Esophagus mucosa (tissue), 1 donor: Measurements from ENCODE around the gene DCP2. TPM values are rescaled to one million over a fixed set of nuclear protein-coding genes. Genes with fewer than 3 reads are reported as not detected.

Source experiments
- ATAC-seq: fragments of 200-7000 bp; cut with Tn5 transposase; one replicate; pipeline ENCODE4 v1.9.1; 2020
- total RNA-seq: library from RNA; stranded (reverse); gene quantifications from one replicate; pipeline ENCODE4 v1.2.4, GENCODE V29; 2023
- donor health status: DM: yes; HTN: yes; CAD: no.

DCP2 gene
- total RNA-seq, 1 donor from 2014 or later = 19.0 TPM

DNA sequence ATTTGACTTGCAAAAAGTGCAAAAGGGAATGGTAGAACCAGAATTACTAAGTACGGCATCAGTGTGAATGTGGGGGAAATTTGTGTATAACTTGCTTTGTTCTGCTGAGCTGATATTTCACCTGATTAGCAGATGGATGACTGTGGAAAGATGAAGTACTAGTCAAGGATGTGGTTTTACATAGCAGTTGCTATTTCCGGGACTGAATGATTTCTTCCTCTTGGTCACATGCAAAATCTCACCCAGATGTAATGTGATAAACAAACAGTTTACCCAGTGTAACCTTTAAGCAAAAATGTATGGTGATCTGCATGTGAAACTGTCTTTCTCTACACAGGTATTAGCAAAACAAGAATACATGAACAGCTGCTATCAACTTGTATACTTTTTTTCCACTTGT is 46.1 kb downstream of the DCP2 start:
- ATAC-seq = peak; percentile 35

DNA sequence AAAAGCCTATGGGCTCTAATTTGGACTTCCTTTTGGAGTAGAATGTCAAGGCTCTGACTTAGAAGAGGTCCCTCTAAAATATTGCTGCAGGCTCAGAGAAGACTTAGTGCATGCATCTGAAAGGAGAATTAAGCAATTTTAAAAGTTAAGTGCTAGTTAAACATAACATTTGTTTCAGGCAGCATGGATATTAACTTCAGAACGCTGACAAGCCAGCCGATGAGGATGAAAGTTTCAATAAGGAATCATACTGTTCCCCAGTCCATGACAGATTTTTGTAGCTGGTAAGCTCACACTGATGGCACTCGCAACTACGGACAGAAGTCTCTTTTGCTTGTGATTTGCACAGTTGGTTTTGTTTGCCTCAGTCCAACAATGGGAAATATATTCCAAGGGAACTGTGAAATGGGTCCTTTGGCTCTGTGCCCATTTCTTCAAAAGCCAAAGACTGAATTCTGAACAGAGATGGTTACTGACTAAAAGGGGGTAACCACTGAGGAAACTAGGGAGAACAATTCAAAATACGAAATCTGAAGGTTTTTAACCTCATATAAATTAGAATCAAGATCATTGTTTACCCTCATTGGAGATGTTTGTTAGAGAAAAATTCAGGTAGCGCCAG is 47.6 kb downstream of the DCP2 start:
- ATAC-seq = no peak

DNA sequence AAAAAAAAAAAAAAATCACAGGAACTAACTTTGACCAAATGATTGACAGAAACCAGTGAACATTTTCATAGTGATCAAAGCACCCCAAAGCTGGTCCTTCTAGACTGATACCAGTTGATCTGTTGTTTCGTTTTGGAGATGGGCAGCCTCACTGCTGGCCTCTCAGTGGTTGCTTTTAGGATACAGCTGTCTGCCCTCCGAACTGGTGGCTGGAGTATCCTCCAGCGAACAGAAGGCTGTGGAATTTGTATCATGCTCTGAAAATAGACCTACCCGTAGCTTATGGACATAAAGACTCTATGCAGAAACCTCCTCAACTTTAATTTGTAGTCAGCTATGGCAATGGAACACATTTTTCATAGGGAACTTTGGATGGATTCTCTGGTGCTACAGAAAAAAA is 49.0 kb downstream of the DCP2 start:
- ATAC-seq = no peak

DNA sequence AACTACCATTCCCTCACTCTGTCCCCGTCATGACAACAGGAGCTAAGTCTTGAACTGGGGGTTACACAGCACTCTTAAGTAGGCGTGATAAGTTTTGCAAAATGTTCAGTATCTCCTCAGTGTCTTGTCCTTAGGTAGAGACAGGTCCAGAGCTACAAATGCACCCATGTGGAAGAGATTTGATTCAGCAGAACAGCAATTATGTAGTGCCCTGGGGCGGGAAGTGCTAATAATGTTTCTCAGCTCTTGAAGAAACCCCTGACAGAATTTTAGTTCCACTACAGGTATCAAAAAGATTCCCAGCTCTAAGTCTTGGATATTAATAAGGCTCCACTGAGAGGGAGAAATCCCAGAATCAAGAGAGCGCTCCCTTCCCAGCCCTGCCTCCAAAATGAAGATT is 49.6 kb downstream of the DCP2 start:
- ATAC-seq = no peak

DNA sequence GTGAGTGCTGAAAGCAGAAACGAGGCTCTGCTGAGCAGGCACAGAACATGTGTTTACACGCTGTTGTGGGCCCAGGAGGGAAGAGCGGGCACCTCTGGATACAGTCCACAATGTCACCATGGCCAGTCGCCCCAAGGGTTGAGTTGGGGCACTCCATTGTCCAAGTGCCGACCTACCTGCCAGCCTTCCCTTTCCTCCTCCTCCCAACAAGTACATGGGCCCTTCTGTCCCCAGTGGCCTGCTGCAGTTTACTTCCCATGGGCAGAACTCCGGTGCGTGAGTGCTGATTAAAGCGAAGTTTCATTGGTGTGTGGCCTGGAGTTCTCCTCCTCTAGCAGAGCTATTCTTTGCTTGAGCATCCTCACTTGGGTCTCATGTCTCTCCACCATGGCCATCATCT is 50.4 kb downstream of the DCP2 start:
- no peak for ATAC-seq

DNA sequence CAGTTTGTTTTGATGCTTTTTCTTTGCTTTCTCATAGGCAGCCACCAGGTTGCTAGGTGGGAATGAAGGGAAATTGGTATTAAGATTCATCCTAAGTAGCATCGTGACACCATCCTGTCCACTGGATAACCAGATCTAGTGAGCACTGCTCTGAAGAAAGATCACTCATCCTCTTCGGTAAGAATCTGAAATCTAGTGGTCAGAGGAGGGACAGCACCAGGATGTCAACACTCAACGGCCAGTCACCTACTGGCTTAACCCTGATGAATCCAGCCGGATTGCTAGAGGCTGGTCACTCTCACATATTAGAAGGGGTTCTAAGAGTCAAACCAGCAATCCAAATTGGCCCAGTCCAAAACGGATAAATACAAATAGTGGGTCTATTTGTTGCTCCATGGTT is 50.8 kb downstream of the DCP2 start:
- ATAC-seq = no peak

DNA sequence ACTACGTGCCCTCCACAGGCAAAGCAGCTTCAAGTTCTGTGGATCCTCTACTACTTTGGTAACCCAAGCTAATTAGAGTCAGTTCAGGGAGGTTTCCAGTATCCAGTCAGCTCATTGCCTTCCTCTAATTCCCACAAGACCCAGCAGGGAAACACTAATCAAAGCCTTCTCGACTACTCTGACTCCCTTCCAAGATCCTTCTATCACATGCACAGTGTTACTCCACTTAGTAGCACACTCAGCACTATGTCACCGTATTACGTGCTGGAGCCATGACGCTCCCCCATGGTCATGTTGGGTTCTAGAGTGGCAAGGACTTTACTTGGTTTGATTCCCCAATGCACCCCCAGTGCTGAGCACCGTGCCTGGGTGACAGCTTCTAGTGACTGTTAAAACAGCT is 53.0 kb downstream of the DCP2 start:
- no peak for ATAC-seq

DNA sequence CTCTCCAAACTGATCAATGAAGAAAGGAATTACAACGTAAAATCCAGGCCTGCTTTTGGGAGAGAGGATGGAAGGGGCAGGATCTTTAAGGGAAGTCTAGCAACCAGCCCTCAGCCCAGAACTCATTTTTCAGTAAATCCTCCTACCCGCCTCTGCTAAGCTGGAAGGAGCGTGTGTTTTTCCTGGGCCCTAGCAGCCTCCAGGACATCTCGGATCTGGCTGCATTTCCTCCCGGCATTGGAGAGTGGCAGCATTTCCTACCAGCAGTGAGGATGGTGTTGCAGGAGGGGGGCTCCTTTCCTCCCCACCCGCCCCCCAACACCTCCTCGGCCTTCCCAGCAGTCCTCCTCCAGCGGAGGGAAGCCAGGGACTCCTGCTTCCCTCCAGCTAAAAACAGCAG is 54.5 kb downstream of the DCP2 start:
- no peak for ATAC-seq

DNA sequence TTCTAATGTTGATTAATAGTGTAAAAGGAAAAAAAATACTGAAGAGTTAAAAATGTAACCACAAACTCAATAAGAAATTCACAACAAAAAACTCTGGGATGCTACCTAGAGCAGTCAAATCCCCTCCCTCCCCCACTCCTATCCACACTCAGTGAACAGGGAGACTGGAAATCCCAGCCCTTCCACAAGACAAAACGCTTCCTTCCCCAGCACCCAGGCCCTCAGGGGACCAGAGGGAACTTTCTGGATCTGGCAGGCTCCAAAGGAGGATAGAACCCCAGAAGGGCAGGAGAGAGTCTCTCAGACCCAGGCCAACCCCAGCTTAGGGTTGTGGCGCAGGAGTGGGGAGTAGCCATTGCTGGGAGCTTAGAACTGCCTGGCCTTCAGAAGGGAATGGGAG is 55.0 kb downstream of the DCP2 start:
- no peak for ATAC-seq

DNA sequence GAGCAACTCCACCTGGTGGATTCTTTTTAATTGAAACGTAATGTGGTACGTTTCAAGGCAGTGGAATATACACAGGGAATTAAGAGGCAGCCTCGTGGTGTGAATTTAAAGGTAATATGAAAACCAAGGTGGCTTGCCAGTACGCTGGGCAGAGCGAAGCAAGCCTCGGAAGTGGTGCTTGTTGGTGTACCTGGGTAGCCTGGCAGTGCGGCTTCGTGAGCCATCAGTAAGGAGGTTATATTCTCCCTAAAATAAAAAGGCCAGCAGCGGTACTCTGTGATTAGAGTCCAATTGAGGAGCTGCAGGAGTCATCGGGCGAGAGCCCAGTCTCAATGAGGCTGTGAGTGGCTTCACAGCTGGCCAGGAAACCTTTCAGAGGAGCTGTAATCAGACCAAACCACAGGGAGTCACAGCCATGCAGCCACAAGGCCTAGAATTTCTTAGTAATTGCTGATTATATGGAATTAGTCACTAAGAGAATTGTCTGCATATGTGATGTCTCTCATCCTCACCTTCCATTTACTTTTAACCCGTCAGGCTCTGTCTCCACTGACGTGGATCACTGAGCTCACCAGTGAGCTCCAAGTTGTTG is 57.7 kb downstream of the DCP2 start:
- no peak for ATAC-seq

DNA sequence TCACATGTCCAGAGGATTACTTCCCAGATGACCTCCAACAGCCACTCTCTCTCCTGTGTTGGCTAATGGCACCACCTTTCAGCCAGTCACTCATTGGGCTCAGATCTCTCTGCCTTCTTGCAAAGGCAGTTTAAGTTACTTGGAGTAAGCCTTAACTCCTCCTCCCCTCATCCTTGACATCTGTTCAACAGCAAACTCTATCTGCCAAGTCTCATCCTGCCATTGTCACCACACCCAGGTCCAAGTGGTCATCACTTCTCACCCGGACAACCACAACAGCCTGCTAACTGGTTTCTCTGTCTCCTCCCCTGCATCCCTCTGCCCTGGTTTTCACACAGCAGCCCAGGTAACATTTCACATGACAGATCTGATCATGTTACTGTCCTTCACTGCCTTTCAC is 58.5 kb downstream of the DCP2 start:
- ATAC-seq = no peak

DNA sequence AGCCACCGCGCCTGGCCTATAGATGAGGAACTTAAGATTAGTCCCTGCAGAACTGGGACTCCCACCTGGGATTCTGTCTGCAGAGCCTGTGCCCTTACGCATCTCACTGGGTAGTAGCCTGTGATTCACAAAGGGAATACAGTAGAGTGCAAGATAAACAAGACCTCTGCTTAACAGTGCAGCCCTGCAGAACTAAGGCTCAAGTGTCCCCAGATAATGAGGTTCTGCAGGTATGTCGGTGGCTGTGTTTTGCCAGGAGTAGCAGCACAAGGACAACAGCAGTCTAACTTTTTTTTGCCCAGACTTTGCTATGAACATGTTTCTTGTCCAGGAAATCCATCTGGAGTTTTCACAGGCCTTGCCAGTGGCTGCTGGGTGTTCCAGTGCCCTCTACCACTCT is 59.7 kb downstream of the DCP2 start:
- no peak for ATAC-seq

DNA sequence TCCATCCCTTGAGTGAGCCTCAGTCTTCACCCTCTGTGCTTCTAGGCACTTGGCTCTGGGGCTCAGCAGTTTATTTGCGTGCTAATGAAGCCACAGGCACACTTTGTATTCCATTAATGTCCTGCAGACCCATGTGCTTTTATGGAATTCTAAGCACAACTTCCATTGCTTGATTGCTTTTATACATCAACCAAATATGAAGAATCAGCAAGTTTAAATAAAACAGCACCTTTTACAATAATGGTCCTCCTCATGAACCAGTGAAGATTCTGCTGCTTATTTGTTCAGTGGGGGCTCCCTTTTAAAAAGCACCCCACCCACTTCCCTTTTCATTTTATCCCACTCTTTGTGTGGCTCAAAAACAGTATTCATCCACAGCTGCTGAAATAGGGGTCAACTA is 60.2 kb downstream of the DCP2 start:
- ATAC-seq = no peak

DNA sequence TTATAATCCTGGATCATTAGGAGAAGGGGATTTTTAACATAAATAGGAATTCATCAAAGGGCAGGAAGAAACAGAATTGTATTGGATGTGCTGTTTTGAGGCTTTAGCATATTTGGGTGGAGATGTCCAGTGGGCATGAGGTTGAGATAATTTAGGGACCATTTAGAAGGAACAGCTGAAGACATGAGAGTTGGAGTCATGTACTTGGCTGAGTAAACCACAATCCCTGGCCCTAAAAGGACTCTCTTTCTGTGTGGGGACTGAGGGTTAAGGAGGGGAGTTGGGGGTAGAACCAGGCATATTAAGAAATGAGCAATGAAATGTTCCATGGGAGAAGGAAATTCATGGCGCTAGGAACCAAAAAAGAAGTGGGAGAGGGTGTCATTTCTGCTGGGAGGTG is 61.5 kb downstream of the DCP2 start:
- no peak for ATAC-seq

DNA sequence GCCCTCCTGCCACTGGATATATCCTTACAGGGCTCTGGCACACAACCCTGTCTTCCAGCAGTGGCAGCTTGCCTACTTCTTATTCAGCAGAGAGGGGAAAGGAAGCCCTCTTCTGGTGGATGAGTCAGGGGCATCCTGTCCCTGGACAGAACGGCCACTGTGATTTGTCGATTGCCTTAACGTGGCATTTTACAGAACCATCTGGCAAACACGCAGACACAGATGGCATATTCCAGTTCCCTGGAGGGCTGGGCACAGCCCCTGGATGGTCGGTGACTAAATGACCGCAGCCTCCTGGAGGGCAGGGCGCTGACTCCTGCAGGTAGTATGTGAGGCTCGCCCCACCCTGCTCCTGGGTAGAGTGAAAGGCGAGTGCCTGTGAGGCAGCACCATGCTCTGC is 62.1 kb downstream of the DCP2 start:
- ATAC-seq = peak; percentile 81

DNA sequence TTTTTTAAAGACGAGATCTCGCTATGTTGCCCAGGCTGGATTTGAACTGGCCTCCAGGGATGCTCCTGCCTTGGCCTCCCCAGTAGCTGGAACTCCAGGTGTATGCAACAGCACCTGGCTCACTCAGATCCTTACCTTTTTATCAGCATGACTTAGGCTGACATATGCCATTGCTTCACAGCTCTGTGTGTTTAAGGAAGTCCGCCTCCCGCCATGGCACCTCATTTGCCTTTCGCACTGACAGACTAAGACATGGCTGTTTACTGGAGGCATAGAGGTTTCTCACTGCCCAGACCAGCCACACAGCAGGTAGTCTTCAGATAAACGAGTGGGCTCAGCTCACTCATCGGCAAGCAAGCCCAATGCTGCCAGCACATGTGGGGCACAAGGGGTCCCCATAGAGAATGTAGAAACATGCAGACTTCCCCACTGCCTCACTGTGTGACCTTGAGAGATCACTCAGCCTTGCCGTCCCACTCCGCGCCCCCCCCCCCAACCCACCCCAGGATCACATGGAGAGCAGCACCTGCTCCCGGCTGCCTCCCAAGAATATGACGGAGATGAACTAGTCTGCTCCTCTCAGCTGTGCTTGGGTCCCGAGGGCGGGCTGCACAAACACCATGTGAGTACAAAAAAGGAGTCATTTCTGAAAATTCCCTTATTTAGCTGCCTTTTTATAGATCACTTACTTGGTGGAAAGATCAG is 62.8 kb downstream of the DCP2 start:
- no peak for ATAC-seq

DNA sequence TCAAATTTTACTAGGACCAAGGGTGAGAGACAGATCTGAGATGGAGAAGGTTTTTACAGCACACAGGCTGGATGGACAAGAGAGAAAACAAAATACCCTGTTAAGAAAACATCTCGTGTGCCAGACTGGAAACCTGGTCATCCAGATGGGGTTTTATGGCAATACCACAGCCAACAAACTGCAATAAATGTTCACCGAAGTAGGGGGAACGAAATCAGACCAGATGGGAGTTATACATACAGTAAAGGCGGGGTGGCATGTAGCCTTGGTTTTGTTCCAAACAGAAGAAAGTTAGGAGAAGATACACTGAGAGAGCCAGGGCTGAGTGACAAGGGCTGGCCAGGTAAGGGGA is 63.3 kb downstream of the DCP2 start:
- no peak for ATAC-seq

DNA sequence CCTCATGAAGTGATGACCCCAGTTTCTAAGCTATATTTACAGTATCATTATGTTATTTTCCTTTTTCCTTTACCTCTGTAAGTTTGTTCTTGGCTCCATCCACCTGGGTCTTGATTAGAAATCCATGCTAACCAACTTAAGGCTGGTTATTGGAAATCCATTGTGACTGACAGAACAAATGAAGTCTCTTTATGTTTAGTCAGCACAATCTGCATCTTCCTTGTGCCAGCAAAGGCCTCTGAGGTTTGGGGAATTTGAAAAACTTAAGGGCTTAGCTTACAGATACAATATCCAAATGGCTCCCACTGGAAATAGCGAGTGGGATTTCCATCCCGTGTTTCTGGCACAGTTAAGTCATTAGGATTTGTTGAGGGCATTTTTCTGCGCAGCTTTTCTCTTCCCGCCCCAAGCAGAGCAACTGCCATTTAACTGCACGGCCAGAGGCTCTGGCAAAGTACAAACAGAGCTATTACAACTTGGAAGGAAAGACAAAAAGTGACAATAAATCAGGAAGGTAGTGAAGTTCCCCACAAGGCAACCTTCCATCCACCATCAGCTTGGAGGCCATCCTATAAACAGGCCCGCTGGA is 64.2 kb downstream of the DCP2 start:
- ATAC-seq = no peak

DNA sequence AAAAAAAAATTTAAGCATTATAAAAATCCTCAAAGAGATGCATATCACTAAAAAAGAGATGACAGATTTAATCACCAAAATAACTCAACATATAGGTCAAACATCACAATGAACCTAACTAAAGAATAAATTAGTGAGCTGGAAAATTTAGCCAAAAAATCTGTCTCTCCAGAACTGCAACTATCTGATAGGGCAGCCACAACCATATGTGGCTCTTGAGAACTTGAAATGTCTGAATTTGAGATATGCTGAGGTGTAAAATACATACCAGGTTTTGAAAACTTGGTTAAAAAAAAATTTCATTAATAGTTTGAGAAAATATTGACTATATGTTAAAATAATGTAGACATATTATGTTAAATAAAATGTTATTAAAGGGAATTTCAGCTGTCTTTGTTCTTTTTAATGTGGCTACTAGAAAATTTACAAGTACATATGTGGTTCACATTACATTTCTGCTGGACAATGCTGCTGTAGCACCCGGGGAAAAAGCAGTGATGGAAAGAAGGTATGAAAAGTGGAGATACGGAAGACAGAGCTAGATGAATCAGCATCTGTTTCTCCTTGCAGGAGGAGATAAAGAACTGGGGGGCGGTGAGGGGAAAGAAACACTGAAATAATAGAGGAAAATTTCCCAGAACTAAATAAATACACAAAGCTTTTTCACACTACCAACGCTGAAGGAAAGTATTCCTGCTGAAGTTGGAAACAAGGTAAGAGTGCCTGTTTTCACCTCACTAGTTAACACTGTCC is 66.1 kb downstream of the DCP2 start:
- no peak for ATAC-seq

DNA sequence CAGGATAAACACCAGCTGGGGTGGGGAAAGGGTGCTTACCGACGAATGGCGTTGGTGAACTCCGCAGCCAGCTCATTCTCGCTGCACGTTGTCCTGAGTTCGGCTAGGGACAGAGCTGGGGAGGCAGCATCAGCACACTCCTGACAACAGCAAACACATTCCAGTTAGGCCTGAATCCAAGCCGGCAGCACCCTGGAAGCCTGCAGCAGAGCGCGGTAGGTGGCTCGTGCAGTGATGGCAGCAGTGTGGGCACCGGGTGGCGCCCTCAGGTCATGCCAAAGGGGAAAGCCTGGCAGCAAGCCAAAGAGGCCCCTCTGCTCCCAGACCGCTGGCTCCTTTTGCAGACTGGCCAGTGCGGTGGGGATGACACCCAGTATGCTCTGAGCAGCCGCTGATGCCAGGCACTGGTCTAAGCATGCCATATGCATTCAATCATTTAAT is 66.9 kb downstream of the DCP2 start:
- no peak for ATAC-seq

DNA sequence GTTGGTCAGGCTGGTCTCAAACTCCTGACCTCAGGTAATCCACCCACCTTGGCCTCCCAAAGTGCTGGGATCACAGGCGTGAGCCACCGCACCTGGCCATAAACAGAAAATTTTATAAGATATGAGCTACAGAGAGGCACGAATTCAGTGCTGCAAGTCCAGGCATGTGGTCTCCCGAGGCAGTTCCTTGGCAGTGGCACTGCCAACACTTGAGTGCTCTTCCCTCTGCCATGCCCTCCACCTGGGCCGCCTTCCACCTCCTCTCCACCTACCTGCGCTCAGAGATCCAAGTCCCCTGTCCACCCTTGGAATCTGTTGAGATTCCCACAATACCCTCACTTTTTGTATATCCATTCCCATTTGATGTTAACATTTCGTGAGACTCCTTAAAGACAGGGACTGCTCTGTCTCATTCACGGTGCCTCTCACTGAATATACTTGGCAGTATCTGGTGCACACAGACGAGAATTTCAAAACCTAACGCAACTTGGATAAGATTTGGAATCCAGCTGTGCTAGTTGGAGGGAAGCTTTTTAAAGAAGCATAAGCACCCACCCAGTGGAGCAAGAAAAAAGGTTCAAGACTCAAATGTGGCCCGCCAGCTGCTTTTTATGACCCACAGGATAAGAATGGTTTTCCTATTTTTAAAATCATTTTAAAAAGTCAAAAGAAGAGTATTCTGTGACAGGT is 68.3 kb downstream of the DCP2 start:
- no peak for ATAC-seq

DNA sequence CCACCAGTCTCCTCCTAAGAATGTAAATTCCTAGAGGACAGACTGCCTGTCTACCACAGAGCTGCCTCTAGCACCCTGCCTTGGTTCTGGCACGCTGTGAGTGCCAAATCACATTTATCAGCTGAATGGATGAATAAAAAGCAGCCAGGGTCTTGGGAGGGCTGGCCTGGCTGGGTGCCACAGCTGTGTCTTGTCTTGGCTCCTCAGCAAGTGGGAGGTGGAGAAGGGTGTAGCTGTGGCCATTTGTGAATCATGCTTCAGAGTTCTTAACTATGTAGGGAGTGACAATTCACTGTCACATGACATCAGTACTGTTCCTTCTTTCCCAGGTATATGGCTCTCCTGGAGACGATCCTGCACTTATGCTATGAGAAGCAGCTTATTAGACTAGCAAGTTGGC is 70.6 kb downstream of the DCP2 start:
- peak; percentile 76 for ATAC-seq
